Prostate gland (tissue), 2 donors: ENCODE data around the gene SLC66A2. TPM values are rescaled to one million over a fixed set of nuclear protein-coding genes. Genes with fewer than 3 reads are reported as not detected.

Experiments used
- DNase-seq: peaks from one replicate; pipeline ENCODE4 v3.0.0-alpha.2; 2019; ENCODE audit warnings: low spot score
- H3K27ac ChIP-seq, 2 donors: fragments of 200-600 bp; sonication (generic); 2 replicates each; pipeline ENCODE4 v1.5.1; 2017 to 2019
- H3K27me3 ChIP-seq: fragments of 200-600 bp; sonication (generic); replicated peaks from 2 replicates; pipeline ENCODE4 v1.5.1; 2019; ENCODE audit not compliant: insufficient read depth
- H3K36me3 ChIP-seq, 2 donors: fragments of 200-600 bp; sonication (generic); 1 replicate in 1 of 2; 2 replicates in 1 of 2; pipeline versions ENCODE4 v1.5.1 to v1.8.1; 2017 to 2019
- H3K4me1 ChIP-seq: fragments of 200-600 bp; sonication (generic); replicated peaks from 2 replicates; pipeline ENCODE4 v1.5.1; 2019
- H3K4me3 ChIP-seq, 2 donors: fragments of 200-600 bp; sonication (generic); 2 replicates each; pipeline ENCODE4 v1.5.1; 2017 to 2019
- H3K9me3 ChIP-seq: fragments of 200-600 bp; sonication (generic); 2 replicates; pipeline ENCODE4 v1.5.1; 2017
- POLR2A ChIP-seq: fragments of 450-650 bp; IDR thresholded peaks from one replicate; pipeline ENCODE4 v1.6.1; 2016; ENCODE audit warnings: antibody characterized with exemption, mild to moderate bottlenecking
- POLR2AphosphoS5 ChIP-seq: sonication (generic); formaldehyde crosslinking; IDR thresholded peaks from one replicate; pipeline ENCODE4 v1.6.1; 2017; ENCODE audit warnings: antibody characterized with exemption
- WGBS: methylation state at CpG from one replicate; pipeline ENCODE4 v1.1.5; 2018; 5-methylcytosine and 5-hydroxymethylcytosine counted together
- intact Hi-C: fragments of 100-400 bp; cut with DNase I; formaldehyde crosslinking; loops from one replicate; pipeline ENCODE4 v1.14.2; 2022
- total RNA-seq, 2 donors: library from RNA; depleted of rRNA; stranded (reverse); fragments of >200 nt; gene quantifications; one replicate each; pipeline ENCODE4 v1.1.0, GENCODE V29; 2016
- TF ChIP-seq, protein P1 (sequence below), 4 experiments: fragments of 200-600 bp in 2 of 4; fragments of 450-650 bp in 2 of 4; sonication (generic) in 2 of 4; IDR thresholded peaks; 1 replicate in 3 of 4; 2 replicates in 1 of 4; pipeline ENCODE4 v1.5.1; 2016 to 2019; ENCODE audit warnings: antibody characterized with exemption in 4 of 4, mild to moderate bottlenecking in 2 of 4, moderate library complexity in 2 of 4

Gene SLC66A2
- total RNA-seq, 2 donors from 2014 or later: 37.6 to 74.1 TPM

GRCh38 chr18:79971986-79972385 is 20.5 kb upstream of the SLC66A2 start:
- H3K4me3 ChIP-seq: no peak overlapping the region
- H3K27ac ChIP-seq: no peak overlapping the region
- no peaks in the 10 kb centered on the region for H3K27me3 ChIP-seq
- TF ChIP-seq POLR2A (no peak), POLR2AphosphoS5 (no peak)
- TF ChIP-seq, protein P1, sequence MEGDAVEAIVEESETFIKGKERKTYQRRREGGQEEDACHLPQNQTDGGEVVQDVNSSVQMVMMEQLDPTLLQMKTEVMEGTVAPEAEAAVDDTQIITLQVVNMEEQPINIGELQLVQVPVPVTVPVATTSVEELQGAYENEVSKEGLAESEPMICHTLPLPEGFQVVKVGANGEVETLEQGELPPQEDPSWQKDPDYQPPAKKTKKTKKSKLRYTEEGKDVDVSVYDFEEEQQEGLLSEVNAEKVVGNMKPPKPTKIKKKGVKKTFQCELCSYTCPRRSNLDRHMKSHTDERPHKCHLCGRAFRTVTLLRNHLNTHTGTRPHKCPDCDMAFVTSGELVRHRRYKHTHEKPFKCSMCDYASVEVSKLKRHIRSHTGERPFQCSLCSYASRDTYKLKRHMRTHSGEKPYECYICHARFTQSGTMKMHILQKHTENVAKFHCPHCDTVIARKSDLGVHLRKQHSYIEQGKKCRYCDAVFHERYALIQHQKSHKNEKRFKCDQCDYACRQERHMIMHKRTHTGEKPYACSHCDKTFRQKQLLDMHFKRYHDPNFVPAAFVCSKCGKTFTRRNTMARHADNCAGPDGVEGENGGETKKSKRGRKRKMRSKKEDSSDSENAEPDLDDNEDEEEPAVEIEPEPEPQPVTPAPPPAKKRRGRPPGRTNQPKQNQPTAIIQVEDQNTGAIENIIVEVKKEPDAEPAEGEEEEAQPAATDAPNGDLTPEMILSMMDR (IDR thresholded peaks at IDR 0.05): no peak
- H3K36me3 ChIP-seq: no peaks in the 10 kb centered on the region
- WGBS: 92% methylated on average over 9 of the region's 9 CpGs
- H3K9me3 ChIP-seq: no peaks in the 10 kb centered on the region
- no peaks in the 10 kb centered on the region for H3K4me1 ChIP-seq
- no peak for DNase-seq
- intact Hi-C loops: no loop called here

- no peak for DNase-seq
- no peaks in the 10 kb centered on the region for H3K9me3 ChIP-seq
- 91% methylated on average over 17 of the region's 17 CpGs for WGBS
- TF ChIP-seq, protein P1 (IDR thresholded peaks at IDR 0.05): no peak
- TF ChIP-seq POLR2AphosphoS5: no peak
- no peak for TF ChIP-seq POLR2A
- intact Hi-C loops: no loop called here
- H3K27me3 ChIP-seq: no peaks in the 10 kb centered on the region
- H3K27ac ChIP-seq: no peak overlapping the region
- H3K4me1 ChIP-seq: no peaks in the 10 kb centered on the region
- H3K36me3 ChIP-seq: no peaks in the 10 kb centered on the region
- H3K4me3 ChIP-seq: no peak overlapping the region
These were observed 19.9 kb upstream of the SLC66A2 start for GRCh38 chr18:79971211-79971952.

DNA sequence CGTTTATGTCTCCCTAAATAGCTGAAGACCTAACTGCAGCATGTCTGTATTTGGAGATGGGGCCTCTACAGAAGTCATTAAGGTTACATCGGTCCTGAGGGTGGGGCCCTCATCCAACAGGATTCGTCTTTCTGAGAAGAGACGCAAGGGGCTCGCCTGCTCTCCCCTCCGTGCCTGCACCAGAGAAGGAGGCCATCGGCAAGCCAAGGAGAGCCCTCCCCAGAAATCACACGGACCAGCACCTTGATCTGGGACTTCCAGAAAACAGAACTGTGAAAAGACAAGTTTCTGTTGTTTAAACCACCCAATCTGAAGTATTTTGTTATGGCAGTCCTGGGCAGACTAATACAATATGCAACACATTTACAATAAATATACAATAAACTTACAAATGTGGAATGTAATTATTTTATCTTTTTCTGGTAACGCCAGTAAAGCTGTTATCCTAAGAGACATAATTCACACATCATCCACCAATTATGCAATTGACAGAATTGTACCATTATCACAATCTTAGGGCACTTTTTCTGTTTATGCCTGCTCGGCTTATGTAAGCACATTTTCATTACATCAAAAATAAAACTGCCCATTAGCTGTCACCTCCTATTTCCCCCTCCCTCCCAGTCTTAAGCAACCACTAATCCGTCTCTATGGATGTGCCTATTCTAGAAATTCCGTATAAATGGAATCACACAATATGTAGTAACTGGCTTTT is 19.1 kb upstream of the SLC66A2 start:
- intact Hi-C loops: no loop called here
- no peaks in the 10 kb centered on the region for H3K9me3 ChIP-seq
- no peak overlapping the region for H3K4me3 ChIP-seq
- TF ChIP-seq POLR2A: no peak
- TF ChIP-seq, protein P1 (IDR thresholded peaks at IDR 0.05): no peak
- no peak for TF ChIP-seq POLR2AphosphoS5
- 86% methylated on average over 12 of the region's 12 CpGs for WGBS
- no peak for DNase-seq
- H3K27me3 ChIP-seq: no peaks in the 10 kb centered on the region
- no peak overlapping the region for H3K27ac ChIP-seq
- no peaks in the 10 kb centered on the region for H3K4me1 ChIP-seq
- no peaks in the 10 kb centered on the region for H3K36me3 ChIP-seq

- H3K9me3 ChIP-seq: no peaks in the 10 kb centered on the region
- no peak for DNase-seq
- peak overlapping the region; percentile 81 to 88 for H3K27ac ChIP-seq
- H3K4me1 ChIP-seq: peaks cover 2% of the 10 kb centered on the region
- 6% methylated on average over 24 of the region's 24 CpGs for WGBS
- TF ChIP-seq, protein P1 (IDR thresholded peaks at IDR 0.05): no peak
- peak; percentile 33 for TF ChIP-seq POLR2AphosphoS5
- H3K4me3 ChIP-seq: peak overlapping the region; percentile 59 to 75
- intact Hi-C loops: no loop called here
- H3K27me3 ChIP-seq: no peaks in the 10 kb centered on the region
- H3K36me3 ChIP-seq: no peaks in the 10 kb centered on the region
These were observed 13.9 kb upstream of the SLC66A2 start for GRCh38 chr18:79965119-79965902.
